ENCODE results near the gene HYAL3. TPM values are rescaled to one million over a fixed set of nuclear protein-coding genes. Genes with fewer than 3 reads are reported as not detected.
"Not testable (repeated sequence)": the region's sequence is repeated elsewhere in the genome, so short reads cannot be mapped to it uniquely, and the experiment has no call there.

Gene HYAL3
- total RNA-seq, 1 experiment from 2014 or later, result 13.0 TPM

DNA sequence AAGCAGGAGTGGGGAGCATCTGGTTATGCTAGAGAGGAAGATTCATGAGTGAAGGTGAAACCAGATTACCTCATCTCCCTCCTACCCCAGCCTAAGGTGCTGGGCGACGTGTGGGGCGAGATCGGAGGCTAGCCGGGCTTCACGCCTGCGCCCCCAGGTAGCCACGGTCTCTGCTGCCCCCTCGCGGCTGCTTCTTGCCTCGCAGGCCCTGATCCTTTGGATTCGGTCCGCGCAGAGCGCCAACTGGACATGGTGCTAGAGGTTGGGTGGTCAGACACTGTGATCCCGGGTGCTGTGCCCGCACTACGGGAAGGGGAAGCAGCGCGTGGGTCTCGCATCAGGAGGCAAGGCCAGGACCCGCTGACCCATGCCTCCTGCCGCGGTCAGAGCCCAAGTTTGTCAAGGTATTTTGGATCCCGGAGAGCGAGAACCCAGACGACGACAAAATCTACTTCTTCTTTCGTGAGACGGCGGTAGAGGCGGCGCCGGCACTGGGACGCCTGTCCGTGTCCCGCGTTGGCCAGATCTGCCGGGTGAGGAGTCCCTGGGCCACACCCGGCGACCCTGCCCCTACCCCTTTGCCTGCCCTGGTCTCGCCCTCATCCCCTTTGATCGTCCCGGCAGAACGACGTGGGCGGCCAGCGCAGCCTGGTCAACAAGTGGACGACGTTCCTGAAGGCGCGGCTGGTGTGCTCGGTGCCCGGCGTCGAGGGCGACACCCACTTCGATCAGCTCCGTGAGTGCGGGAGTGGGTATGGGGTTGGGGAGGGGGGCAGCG lies 26.1 kb downstream of the HYAL3 start:
- peak; percentile 67 for DNase-seq (ENCODE audit: extremely low read depth, low read depth)

DNA sequence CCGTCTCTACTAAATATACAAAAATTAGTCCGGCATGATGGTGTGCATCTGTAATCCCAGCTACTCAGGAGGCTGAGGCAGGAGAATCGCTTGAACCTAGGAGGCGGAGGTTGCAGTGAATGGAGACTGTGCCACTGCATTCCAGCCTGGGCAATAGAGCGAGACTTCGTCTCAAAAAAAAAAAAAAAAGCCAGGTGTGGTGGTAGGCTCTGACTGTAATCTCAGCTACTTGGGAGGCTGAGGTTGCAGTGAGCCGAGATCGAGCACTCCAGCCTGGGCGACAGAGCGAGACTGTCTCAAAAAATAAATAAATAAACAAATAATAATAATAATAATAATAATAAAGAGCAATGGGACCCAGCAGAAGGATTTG lies 26.7 kb downstream of the HYAL3 start:
- DNase-seq (ENCODE audit: extremely low read depth, low read depth), result not testable (repeated sequence)

DNA sequence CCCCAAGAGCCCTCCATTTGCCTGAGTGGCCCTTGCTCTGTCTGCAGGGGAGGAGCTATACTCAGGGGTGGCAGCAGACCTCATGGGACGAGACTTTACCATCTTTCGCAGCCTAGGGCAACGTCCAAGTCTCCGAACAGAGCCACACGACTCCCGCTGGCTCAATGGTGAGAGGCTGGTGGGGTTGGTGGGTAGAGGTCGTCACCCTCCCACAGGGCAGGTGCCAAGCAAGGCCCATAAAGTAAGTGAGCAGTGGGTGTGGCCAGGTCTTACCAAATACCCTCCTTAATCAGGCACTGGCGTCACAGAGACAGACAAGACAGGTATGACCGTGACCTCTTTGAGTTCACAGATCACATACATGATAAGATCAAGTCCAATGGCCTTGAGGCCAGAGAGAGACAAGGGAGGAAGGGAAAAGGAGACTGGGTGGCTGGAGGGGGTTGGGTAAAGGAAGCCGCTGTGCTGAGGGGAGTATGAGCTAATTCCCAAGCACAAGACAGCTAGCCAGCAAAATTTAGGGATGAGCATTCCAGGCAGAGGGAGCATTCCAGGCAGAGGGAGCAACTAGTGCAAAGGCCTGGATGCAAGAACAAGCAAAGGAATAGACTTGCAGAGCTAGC lies 27.8 kb downstream of the HYAL3 start:
- no peak for DNase-seq (ENCODE audit: extremely low read depth, low read depth)

DNA sequence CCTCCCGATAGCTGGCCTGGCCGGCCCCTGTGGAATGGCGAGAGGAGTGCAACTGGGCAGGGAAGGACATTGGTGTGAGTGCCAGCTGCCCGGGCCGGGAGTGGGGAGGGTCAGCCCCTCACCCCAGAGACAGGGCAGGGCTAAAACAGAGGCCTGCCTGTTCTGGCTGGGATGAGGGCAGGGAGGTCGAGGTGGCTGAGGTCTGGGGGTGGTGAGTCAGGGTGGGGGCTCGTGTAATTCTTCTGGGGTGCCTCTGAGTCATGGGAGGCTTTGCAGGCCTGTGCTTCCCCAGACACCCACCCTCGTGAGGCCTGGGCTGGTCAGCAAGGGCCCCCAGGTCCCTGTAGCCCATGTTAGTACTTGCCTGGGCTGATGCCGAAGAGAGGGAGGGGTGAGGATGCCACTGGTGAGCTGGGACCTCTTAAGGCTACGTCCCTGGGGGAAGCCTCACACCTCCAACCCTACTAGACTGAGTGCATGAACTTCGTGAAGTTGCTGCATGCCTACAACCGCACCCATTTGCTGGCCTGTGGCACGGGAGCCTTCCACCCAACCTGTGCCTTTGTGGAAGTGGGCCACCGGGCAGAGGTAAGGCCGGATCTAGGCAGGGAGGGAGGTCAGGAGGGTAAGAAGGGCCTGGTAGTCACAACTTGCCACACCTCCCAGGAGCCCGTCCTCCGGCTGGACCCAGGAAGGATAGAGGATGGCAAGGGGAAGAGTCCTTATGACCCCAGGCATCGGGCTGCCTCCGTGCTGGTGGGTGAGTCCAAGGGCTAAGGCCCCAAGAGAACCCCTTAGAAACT lies 28.6 kb downstream of the HYAL3 start:
- no peak for DNase-seq (ENCODE audit: extremely low read depth, low read depth)

DNA sequence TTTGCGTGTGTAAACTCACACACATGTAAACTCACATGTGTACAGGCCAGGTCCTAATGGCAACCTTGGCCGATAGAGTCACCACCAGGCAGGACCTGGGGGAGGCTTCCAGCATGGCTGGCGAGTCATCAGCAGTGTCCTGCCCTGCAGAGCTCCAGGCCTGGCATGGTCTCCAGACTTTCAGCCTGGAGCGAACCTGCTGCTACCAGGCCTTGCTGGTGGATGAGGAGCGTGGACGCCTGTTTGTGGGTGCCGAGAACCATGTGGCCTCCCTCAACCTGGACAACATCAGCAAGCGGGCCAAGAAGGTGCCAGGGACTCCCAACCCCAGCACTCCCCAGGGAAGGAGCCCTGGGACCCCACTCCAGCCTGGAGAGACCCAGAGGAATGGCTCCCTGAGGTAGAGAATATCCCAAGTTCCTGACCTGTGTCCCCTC lies 29.2 kb downstream of the HYAL3 start:
- no peak for DNase-seq (ENCODE audit: extremely low read depth, low read depth)

DNA sequence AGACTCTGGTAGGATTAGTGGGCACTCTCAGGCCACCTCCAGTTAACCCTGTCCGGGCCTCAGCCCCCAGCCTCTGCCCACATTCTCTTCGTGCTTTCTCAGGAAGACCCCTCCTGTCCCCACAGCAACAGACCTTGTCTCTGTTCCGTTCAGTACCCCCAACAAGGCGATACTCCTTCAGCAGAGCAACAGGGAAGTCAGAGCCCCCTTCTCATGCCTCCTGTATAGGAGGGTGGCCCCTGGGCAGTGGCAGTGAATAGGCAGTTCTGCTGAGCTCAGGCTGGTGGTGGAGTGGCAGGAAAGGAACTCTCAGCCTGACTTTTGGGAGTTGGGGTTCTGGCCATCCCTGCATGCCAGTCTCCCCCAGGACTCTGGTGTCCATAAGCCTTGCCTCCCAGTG lies 29.7 kb downstream of the HYAL3 start:
- no peak for DNase-seq (ENCODE audit: extremely low read depth, low read depth)

DNA sequence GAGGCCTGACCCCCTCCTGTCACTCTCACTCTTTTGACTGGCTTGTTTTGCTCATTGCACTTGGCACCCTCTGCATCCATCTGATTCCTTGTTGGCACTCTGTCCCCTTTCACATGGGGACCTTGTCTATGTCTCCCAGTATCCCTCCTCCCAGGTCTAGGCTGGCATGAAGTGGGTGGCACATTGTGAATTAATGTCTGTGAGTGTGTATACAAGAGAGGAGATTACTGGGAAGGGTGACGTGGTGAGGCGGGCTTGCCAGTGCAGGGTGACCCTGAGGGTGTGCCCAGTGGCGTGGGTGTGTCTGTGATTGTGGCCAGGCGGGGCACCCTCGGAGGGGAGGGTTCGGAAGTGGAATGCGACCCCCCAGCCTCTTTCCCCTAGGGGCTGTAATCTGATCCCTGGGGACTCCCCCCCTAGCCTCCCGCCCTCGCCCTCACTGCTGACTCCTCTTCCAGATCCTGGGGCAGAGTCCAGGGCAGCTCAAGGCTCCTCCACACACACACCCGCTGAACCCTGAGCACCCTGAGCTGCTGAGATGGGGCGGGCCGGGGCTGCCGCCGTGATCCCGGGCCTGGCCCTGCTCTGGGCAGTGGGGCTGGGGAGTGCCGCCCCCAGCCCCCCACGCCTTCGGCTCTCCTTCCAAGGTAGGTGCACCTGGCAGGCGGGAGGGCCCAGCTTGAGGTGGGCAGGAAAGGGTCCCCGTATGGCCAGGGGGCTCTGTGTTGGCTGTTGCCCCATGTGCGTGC lies 30.3 kb downstream of the HYAL3 start, which contains the start of gene SEMA3B:
TSS of gene SEMA3B (plus strand) at position 445 of the 749 bp plus-strand sequence. CDS start at position 539, 94 bp downstream.
- DNase-seq (ENCODE audit: extremely low read depth, low read depth), result peak; percentile 41

DNA sequence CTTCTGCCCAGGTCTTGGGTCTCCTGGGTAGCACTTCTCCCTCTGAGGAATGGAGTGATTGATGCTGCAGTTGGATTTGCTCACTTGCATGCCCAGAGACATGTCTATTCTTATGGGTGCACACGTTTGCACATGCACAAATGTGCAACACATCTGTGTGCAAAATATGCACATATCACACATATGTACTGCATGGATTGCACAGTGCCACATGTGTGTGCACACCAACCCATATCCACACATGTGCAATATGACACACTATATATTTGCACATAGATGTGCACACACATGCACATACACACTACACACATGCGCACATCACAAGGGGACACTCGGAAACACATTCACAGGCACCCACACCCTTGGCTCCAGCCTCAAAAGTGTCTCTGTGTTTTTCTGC lies 30.9 kb downstream of the HYAL3 start:
- DNase-seq (ENCODE audit: extremely low read depth, low read depth), result no peak

DNA sequence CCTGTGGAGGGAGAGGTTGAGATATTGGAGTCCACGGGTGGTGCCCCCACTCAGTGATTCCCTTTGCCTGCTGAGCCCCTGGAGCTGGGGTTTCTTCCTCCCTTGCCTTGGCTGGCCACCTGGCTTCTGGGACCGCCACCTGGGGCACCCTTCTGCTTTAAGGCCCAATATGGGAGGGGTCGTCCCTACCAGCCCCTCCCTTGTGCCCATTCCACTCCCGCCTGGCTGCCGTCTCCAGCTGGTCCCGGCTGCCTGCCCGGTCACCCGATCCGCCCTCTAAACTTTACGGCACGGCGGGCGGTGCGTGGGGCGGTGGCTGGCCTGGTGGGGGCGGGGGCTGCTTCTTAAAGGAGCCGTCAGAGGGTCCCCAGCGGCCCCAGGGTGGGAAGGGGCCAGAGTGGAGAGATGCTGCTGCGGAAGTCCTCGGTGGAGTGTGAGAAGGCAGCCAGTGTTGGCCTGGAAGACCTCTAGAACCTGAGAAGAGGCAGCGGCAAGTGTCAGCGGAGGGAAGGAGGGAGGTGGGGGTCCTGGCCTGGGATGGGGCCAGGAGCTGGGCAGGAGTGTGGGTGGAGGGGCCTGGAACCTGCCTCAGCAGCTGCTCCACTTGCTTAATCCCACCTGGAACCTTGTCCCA lies 31.8 kb downstream of the HYAL3 start:
- no peak for DNase-seq (ENCODE audit: extremely low read depth, low read depth)

DNA sequence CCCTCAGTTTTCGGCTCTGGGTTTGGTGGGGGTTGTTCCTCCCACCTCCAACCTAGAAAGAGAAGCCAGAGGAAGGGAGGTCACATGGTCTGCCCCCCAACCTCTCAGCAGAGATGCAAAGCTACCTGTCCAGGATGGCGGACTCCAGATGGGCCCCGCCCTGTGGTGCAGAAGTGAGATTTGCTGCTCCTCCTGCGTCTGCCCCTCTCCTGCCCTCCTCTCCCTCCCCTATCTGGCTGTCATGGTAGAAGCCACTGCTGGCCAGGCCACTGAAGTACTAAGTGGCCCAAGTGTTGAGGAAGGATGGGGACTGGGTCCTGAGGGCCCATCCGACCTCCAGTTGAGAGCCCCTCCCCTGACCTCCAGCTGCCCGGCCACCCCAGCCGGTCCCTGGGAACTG lies 32.4 kb downstream of the HYAL3 start:
- DNase-seq (ENCODE audit: extremely low read depth, low read depth), result no peak

DNA sequence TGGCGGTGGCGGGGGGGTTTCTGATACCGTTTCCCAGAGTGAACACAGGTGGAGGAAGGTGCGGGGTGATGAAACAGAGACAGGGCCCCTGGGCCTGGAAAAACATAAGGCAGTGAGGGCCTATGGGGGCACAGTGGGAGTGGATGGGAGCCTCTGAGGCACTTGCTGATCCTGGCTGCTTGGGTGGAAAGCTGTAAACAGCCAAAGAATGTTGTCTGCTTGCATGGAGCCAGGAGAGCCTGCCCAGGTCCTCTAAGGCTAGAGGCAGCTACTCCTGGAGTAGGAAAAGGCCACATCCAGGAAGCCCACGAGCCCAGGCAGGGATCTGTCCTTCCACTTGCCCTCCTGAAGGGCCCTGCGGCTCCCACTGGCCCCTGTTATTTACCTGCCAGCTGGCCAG lies 33.2 kb downstream of the HYAL3 start:
- DNase-seq (ENCODE audit: extremely low read depth, low read depth), result no peak

DNA sequence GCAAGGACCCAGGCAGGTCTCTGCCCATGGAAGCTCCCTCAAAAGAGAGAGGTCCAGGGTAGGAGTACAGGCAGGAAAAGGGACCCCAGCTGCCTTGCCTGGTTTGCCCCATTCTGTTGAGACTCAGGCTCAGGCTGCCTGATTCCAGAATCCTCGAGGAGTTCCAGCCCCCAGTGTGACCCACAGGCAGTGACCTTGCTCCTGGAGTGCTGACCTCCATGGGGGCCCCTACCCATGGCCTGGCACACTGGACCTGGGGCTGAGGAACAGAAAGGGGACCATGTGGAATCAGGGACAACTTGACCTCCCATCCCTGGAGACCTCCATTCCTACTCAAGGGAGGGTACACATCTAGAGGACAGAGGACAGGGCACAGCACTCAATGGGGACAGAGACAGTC lies 33.6 kb downstream of the HYAL3 start:
- DNase-seq (ENCODE audit: extremely low read depth, low read depth), result no peak

DNA sequence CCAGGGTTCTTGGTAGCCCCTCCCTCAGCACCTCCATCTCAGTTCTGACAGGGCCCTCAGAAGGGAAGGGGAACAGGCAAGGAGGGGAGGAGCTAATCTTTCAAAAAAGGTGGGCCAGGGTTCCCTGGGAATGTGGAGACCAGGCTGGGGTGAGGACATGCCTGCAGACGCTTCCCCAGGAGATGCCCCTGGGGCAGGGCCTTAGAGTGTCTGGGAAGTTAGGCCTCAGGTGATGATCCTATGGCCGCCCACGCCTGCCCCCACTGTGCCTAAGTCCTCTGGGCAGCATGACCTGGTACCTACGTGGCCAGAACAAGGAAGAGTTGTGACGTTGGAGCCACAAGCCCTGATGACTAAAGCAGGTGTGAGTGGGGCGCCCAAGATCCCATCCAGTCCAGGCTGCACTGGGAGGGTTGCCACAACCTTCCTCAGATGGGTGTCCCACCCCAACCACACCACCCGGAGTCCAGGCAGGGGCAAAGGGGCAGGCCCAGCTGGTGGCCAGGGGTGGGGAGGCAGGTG lies 34.2 kb downstream of the HYAL3 start:
- no peak for DNase-seq (ENCODE audit: extremely low read depth, low read depth)

DNA sequence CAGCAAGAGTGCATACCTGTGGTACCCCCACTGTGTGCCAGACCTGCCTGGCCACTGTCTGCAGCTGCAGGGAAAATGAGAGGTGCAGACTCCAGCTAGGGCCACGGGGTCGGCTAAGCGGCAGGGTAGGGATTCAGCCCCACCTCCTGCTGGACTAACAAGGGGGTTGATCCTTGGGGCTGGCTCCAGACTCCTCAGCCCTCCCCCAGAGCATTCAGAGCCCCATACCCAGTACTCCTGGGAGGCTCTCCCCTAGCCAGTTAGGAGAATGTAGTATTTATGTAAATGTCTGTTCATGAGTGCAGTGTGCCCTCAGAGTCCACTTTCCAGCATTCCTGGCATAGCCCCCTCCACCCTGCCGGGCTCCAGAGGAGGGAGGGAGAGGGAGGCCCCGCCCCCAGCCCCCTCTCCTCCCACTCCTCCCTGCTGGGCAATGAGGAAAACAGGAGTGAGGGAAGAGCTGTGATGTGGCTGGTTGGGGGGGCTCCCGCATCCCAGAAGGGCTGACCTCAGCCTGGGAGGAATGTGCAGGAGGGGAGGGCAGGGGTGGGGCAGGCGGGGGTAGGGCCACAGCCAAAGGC lies 34.7 kb downstream of the HYAL3 start:
- no peak for DNase-seq (ENCODE audit: extremely low read depth, low read depth)

DNA sequence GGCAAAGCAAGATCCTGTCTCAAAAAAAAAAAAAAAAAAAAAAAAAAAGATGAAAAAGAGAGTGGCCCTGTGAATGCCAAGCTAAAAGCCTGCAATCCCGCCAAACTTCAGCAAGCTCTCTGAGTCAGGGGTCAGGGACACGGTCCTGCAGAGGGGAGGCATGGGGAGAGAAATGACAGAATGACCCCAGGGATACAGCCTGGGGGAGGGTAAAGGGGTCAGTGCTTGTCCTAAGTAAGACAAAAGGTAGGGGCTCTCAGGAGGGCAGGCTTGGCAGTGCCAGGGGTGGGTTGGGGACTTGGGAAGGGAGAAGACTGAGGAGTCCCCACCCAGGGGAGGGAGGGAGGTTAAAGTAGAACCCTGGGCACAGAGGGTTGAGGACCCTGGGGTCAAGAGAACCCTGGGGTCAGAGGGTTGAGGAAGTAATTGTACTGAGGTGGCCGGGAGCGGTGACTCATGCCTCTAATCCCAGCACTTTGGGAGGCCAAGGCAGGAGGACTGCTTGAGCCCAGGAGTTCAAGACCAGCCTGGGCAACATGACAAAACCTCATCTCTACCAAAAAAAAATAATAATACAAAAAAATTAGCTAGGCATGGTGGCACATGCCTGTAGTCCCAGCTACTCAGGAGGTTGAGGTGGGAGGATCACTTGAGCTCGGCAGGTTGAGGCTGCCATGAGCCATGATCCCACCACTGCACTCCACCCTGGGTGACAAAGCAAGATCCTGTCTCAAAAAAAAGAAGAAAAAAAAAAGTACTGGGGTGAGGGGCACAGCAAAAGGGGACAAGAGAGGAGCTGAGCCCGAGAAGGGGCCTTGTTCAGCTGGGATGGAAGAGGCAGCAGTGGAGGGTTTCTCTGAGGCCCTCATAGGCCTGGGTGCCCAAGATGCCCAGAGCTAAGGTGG lies 35.5 kb downstream of the HYAL3 start:
- DNase-seq (ENCODE audit: extremely low read depth, low read depth), result no peak

DNA sequence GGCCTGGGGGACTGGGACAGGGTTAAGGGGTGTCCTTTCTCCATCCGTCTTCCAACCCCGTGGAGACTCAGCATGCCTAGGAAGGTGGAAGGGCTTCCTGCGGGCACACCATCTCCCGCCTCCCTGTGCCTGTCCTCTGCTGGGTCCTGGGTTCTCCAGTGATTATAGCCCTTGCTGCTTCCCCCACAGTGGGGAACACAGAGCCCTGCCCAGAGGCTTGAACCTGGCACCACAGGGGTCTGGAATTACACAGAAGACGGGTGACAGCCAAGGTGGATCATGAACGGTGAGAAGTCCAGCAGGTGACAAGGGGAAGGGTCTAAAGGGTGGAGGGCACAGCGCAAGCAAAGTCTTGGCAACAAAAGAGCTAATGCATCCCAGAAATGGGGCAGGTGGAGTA lies 36.4 kb downstream of the HYAL3 start:
- no peak for DNase-seq (ENCODE audit: extremely low read depth, low read depth)

DNA sequence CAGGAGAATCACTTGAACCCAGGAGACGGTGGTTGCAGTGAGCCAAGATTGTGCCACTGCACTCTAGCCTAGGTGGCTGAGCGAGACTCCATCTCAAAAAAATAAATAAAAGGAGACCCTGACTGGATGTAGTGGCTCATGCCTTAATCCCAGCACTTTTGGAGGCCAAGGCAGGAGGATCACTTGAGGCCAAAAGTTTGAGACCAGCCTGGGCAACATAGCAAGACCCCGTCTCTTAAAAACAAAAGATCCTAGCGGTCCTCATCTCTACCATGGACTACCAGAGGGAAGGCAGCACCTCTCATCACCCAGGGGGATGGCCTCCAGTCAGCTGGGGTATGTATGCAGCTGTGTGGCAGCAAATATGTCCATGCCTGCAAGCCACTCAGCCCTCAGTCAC lies 37.0 kb downstream of the HYAL3 start:
- DNase-seq (ENCODE audit: extremely low read depth, low read depth), result not testable (repeated sequence)

DNA sequence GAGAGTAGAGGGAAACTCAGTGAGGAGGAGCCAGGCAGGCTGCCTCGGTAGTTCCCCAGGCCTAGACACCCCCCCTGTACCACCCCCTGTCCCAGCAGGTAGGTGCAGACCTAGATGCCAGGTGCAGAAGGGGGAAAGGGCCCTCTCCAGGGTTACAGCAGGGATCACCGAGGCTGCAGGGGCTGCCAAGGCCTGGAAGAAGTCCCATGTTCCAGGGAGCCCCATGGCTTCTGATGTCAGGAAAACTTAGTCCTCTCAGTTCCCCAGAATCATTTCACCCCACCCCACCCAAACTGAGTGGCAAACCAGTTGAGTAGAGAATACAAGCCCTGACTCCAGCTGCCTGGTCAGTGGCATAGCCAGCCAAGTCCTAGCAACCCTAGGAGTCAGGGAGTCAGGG lies 37.7 kb downstream of the HYAL3 start:
- DNase-seq (ENCODE audit: extremely low read depth, low read depth), result no peak

Data from NCI-H460 (cell line).